Loucy (cell line): ENCODE data around the gene NCKAP5.

Experiments
- CTCF ChIP-seq: fragments of 200-600 bp; sonication (generic); conservative IDR thresholded peaks from 2 replicates; pipeline ENCODE4 v1.5.1; 2014; ENCODE audit warnings: mild to moderate bottlenecking, antibody characterized with exemption, low read length
- EZH2phosphoT487 ChIP-seq: fragments of 200-600 bp; IDR thresholded peaks from 2 replicates; pipeline ENCODE4 v1.6.1; 2018; ENCODE audit warnings: antibody characterized with exemption, mild to moderate bottlenecking, moderate library complexity, borderline replicate concordance

GRCh38 chr2:133221398-133221797 is 346.9 kb downstream of the NCKAP5 start:
- TF ChIP-seq CTCF (no peak), EZH2phosphoT487 (no peak)
